ENCODE results near the gene PPP6R2. TPM values are rescaled to one million over a fixed set of nuclear protein-coding genes. Genes with fewer than 3 reads are reported as not detected.

The PPP6R2 gene
- total and polyA plus RNA-seq, 2 donors (not counting 3 experiments of a cell fraction or from before 2014, with no cell fraction given), result 38.6 to 54.6 TPM

DNA sequence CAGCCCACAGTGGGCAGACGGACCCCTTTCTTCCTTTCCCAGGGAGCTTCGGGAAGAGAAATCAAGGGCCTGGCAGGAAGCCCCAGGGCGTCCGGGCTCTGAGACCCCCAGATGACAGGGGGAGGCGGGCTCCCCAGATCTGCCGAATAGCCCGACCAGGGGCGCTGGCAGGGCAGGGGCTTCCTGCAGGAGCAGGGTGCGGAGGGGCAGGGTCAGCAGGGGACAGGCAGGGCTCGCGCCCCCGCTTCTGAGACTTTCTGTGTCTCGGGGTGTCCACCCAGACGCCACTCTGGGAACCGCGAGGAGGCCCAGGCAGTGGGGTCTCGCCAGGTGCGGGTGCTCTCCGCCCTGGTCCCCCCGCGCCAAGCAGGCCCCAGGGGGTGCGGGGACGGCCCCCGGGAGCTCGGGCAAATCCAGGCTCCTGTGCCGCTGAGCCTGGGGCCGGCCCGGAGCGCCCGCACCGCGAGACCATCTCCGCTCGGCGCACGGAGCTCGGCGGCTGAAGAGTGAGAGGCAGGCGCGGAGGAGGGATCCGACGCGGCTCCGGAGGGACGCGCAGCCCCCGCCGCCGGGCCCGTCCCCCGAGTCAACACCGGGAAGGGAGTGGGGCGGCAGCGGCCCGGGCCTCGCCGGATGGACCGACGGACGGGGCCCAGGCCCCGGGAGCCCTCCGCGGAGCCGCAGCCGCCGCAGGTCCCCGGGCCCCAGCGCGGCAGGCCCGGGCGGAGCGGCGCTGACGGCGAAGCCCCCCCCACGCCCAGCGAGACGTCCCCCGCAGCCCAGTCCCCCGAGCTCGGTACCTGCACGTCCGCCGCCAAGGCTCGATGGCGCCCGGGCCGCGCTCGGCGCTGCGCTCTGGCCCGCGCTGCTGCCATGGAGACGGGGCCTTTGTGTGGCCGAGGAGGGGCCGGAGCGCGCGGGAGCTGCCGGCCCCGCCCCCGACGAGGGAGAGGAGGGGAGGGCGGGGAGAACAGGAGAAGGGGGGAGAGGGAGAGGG is 36.1 kb upstream of the PPP6R2 start, which contains the start of gene PLXNB2:
Gene PLXNB2, minus strand, starts transcription at position 894 of the 997 bp plus-strand sequence. CDS start 17,062 bp downstream, outside the sequence.
- Histone ChIP-seq H4K20me1 (replicated peaks; ENCODE audit: control insufficient read depth, extremely low read depth, insufficient read depth, low read length) (no peaks in the 10 kb centered on the region), H3K4me2 (ENCODE audit: insufficient read depth, low read length) (peak within 1 kb of the TSS; percentile 76), H3K36me3 (ENCODE audit: control insufficient read depth in 2 of 2, extremely low read depth in 1 of 2, insufficient read depth in 2 of 2, low read length in 2 of 2) (peaks cover 0 to 5% of the 10 kb centered on the region in 2 experiments), H3K9ac (replicated peaks; ENCODE audit: extremely low read depth, insufficient read depth, low read length) (peak within 1 kb of the TSS; percentile 82), H2AFZ (ENCODE audit: low read depth, low read length) (no peak within 1 kb of the TSS), H3K9me1 (replicated peaks; ENCODE audit: control insufficient read depth, extremely low read depth, insufficient read depth, low read length) (no peaks in the 10 kb centered on the region), H3K4me3 (replicated peaks in 1 of 3; ENCODE audit: insufficient read depth in 1 of 3, low read depth in 1 of 3, low read length in 3 of 3) (peak within 1 kb of the TSS; percentile 72 to 95 (median 83)), H3K27me3 (ENCODE audit: control insufficient read depth in 2 of 2, insufficient read depth in 2 of 2, low read length in 2 of 2) (no peaks in the 10 kb centered on the region), H3K4me1 (ENCODE audit: control insufficient read depth, extremely low read depth, insufficient read depth, low read length) (peaks cover 27% of the 10 kb centered on the region), H3K27ac (ENCODE audit: insufficient read depth, low read depth, low read length) (peak within 1 kb of the TSS; percentile 79), H3K9me3 (replicated peaks; ENCODE audit: control insufficient read depth, insufficient read depth, low read length) (no peaks in the 10 kb centered on the region), H3K79me2 (ENCODE audit: control insufficient read depth, insufficient read depth, low read length) (peaks cover 45% of the 10 kb centered on the region)
- TF ChIP-seq FOS (IDR thresholded peaks at IDR 0.05; ENCODE audit: borderline replicate concordance, insufficient read depth, low read length) (no peak), JUN (IDR thresholded peaks at IDR 0.05; ENCODE audit: borderline replicate concordance, insufficient read depth, insufficient read length, low read depth) (no peak), POLR2A (IDR thresholded peaks at IDR 0.05; ENCODE audit: low read depth, low read length) (peak; percentile 79), POLR2AphosphoS5 (IDR thresholded peaks at IDR 0.05; ENCODE audit: insufficient read depth, low read depth, low read length) (peak; percentile 84), MYC (IDR thresholded peaks at IDR 0.05; ENCODE audit: low read depth, low read length) (no peak), GATA2 (IDR thresholded peaks at IDR 0.05; ENCODE audit: insufficient read depth, insufficient read length, low read depth, low read length) (no peak)
- TF ChIP-seq, protein P1, sequence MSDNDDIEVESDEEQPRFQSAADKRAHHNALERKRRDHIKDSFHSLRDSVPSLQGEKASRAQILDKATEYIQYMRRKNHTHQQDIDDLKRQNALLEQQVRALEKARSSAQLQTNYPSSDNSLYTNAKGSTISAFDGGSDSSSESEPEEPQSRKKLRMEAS (IDR thresholded peaks at IDR 0.05; ENCODE audit: insufficient read depth, insufficient read length), result no peak
- peak; percentile 84 for FAIRE-seq
- ChIA-PET CTCF (interaction anchor here (0.9 to 3.8 kb wide), 7 partner anchors 13 to 35 kb away, joined by 4 to 26 read pairs (median 14); partner anchors contain the start of gene DENND6B), POLR2A (interaction anchor here (0.5 to 1.9 kb wide), 2 partner anchors 13 to 372 kb away, joined by 4 to 9 read pairs; no protein-coding TSS in a partner anchor)
- intact Hi-C loops (cut with micrococcal nuclease) (loop anchor here (1.0 to 5.0 kb wide), 3 partner anchors 14 to 36 kb away; partner anchors contain the start of genes MAPK11 and PPP6R2), dilution Hi-C loops (cut with MboI; ENCODE audit: extremely low pct_ligation_motif_present, low sequenced_read_pairs) (no loop called here)
- BruUV-seq (replicated peaks), result TSS peak; percentile 25
- peak; percentile 76 for DNase-seq (ENCODE audit: low read depth, low spot score)
